K562 (cell line): ENCODE data around the gene MDP1.

Source experiments
- CBX2 ChIP-seq: fragments of 200-600 bp; sonication (generic); IDR thresholded peaks from one replicate; pipeline ENCODE4 v1.6.1; 2012; ENCODE audit warnings: mild to moderate bottlenecking, low read length, inconsistent platforms; ENCODE audit not compliant: insufficient read depth, poor library complexity, severe bottlenecking
- CBX8 ChIP-seq: fragments of 200-600 bp; sonication (generic); IDR thresholded peaks from 2 replicates; pipeline ENCODE4 v1.6.1; 2012; ENCODE audit warnings: borderline replicate concordance, mixed run types, low read depth, mild to moderate bottlenecking, moderate library complexity, mixed read lengths, low read length, control low read depth, inconsistent platforms; ENCODE audit not compliant: poor library complexity, severe bottlenecking; ENCODE audit errors: extremely low read depth
- CTCF ChIP-seq, 3 experiments: IDR thresholded peaks in 2 of 3; conservative IDR thresholded peaks in 1 of 3; 2 replicates each; pipeline ENCODE4 v1.5.1; 2011 to 2012; ENCODE audit warnings: low read length in 3 of 3, mild to moderate bottlenecking in 3 of 3, control low read depth in 2 of 3, improper control_type of control experiment in 1 of 3, inconsistent platforms in 1 of 3, low read depth in 1 of 3, mixed read lengths in 1 of 3, moderate library complexity in 1 of 3; ENCODE audit not compliant: insufficient read depth in 2 of 3
- EZH2 ChIP-seq: IDR thresholded peaks from 2 replicates; pipeline ENCODE4 v1.6.1; 2012; ENCODE audit warnings: low read depth, mild to moderate bottlenecking, inconsistent platforms, low read length, borderline replicate concordance
- HDGF ChIP-seq: fragments of 450-650 bp; IDR thresholded peaks from 2 replicates; pipeline ENCODE4 v1.6.1; 2016
- HNRNPUL1 ChIP-seq: fragments of 200-400 bp; formaldehyde crosslinking; IDR thresholded peaks from 2 replicates; pipeline ENCODE4 v1.6.1; 2017; ENCODE audit warnings: low read length
- MEIS2 ChIP-seq: fragments of 450-650 bp; IDR thresholded peaks from 2 replicates; pipeline ENCODE4 v1.6.1; 2014; ENCODE audit warnings: mild to moderate bottlenecking; ENCODE audit not compliant: partially characterized antibody
- PATZ1 ChIP-seq: fragments of 250-450 bp; sonication (Bioruptor Pico); IDR thresholded peaks from 2 replicates; pipeline ENCODE4 v1.5.0; 2020; ENCODE audit warnings: mild to moderate bottlenecking, borderline replicate concordance
- PKNOX1 ChIP-seq: fragments of 450-650 bp; IDR thresholded peaks from 2 replicates; pipeline ENCODE4 v1.6.1; 2016
- RFX5 ChIP-seq: IDR thresholded peaks from 2 replicates; pipeline ENCODE4 v1.6.1; 2011; ENCODE audit warnings: low read depth, mild to moderate bottlenecking, improper control_type of control experiment, low read length
- TRIM28 ChIP-seq: fragments of 450-650 bp; IDR thresholded peaks from 2 replicates; pipeline ENCODE4 v1.6.1; 2017
- ZNF398 ChIP-seq: fragments of 250-450 bp; sonication (Bioruptor Pico); IDR thresholded peaks from 2 replicates; pipeline ENCODE4 v1.8.0; 2021; ENCODE audit warnings: moderate library complexity, mild to moderate bottlenecking, inconsistent platforms

GRCh38 chr14:24258119-24258518 lies 42.3 kb upstream of the MDP1 start:
- TF ChIP-seq CBX2 (no peak), CTCF (IDR thresholded peaks at IDR 0.05 in 2 of 3, conservative IDR thresholded peaks at IDR 0.05 in 1 of 3; ENCODE audit: insufficient read depth in 2 of 3, low read depth in 1 of 3, low read length in 3 of 3) (no peak), ZNF398 (no peak), PKNOX1 (no peak), RFX5 (no peak), MEIS2 (no peak), PATZ1 (CRISPR knock-in tag) (no peak), HDGF (no peak), CBX8 (no peak), EZH2 (no peak), HNRNPUL1 (no peak), TRIM28 (no peak)
